Measurements from ENCODE around the gene L3MBTL4.

GRCh38 chr18:5912566-5912965 lies 502.1 kb downstream of the L3MBTL4 start:
- no peak for TF ChIP-seq POLR2A (IDR thresholded peaks at IDR 0.05)
- TF ChIP-seq CTCF (IDR thresholded peaks at IDR 0.05): no peak

All from body of pancreas (tissue), 4 donors.